OCI-LY7 (cell line): ENCODE measurements around the gene TMEM225B.

ENCODE experiments used
- CTCF ChIP-seq: fragments of 200-600 bp; sonication (generic); conservative IDR thresholded peaks from 2 replicates; pipeline ENCODE4 v1.5.1; 2014; ENCODE audit warnings: mild to moderate bottlenecking, antibody characterized with exemption, low read length, moderate library complexity, mixed read lengths
- EZH2phosphoT487 ChIP-seq: fragments of 200-600 bp; sonication (generic); IDR thresholded peaks from 2 replicates; pipeline ENCODE4 v1.6.1; 2018; ENCODE audit warnings: low read depth, borderline replicate concordance, mild to moderate bottlenecking, mixed run types, antibody characterized with exemption, low read length, moderate library complexity, mixed read lengths

DNA sequence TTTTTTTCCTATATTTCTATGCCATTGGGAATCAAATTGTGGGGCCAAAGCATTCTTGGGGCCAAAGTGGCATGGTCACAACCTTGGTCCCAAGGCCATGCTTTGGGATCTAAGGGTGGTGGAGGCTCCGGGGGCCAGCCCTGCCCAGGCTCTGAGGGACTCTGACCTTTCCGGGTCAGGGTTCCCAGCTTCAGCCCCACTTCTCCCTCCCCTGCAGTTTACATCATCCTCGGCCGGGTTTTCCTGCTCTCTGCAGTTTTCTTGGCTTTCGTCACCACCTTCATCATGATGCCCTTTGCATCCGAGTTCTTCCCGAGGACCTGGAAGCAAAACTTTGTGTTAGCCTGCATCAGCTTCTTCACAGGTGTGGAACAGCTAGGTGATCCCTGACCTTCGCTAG lies 8.5 kb downstream of the TMEM225B start:
- TF ChIP-seq CTCF = no peak
- TF ChIP-seq EZH2phosphoT487 = no peak
